ENCODE data around the gene ANKS1A.

The ANKS1A gene

DNA sequence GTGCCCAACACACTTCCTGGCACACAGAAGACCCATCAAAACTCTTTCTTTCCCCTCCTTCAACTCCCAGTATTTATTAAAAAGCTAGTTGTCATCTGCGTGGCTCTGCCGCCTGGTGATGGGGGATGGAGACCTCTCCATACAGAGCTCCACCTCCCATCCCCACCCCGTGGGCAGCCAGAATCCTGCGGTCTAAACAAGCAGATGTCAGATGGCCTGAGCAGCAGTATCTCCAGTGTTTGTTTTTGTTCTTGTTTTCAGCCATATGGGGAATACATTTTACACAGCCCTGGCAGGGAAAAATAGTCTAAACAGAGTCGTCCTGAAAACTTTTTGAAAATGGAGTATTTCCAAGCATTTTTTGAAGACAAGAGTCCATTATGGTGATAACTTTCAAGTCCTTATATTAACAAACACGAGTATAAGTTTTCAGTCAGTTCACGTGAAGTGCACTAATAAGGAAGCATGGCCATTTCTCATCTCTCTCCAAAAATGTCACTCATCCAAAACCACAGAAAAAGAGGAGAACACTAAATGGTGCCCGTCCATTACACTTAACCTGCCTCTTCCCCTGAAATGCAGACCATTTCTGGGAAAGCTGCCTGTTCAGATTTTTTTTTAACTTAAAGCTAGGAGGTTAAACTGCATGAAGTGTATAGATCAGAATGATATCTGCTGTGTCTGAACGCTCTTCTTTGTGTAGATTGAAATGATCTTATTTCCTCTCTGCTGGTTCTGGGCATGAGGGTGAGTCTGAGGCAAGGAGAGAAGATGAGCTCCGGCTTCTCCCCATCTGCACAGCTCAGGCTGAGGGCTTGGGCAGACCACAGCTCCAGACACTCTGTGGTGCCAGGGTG, 161.1 kb downstream of the ANKS1A start:
- Histone ChIP-seq H3K27ac (ENCODE audit: low read depth, low read length) (no peak overlapping the region), H3K9ac (ENCODE audit: low read depth, low read length) (no peak overlapping the region), H3K4me3 (ENCODE audit: low read length) (no peak overlapping the region), H3K9me3 (ENCODE audit: insufficient read depth, low read depth, low read length) (no peaks in the 10 kb centered on the region), H3K27me3 (ENCODE audit: insufficient read depth, low read length) (no peaks in the 10 kb centered on the region), H3K36me3 (ENCODE audit: insufficient read depth, low read length) (peaks cover 5% of the 10 kb centered on the region; the same call in 1 of the 2 replicates), H3K4me1 (ENCODE audit: insufficient read depth, low read length) (peaks cover 53% of the 10 kb centered on the region)
- 86% methylated on average over 10 of the region's 10 CpGs for WGBS

DNA sequence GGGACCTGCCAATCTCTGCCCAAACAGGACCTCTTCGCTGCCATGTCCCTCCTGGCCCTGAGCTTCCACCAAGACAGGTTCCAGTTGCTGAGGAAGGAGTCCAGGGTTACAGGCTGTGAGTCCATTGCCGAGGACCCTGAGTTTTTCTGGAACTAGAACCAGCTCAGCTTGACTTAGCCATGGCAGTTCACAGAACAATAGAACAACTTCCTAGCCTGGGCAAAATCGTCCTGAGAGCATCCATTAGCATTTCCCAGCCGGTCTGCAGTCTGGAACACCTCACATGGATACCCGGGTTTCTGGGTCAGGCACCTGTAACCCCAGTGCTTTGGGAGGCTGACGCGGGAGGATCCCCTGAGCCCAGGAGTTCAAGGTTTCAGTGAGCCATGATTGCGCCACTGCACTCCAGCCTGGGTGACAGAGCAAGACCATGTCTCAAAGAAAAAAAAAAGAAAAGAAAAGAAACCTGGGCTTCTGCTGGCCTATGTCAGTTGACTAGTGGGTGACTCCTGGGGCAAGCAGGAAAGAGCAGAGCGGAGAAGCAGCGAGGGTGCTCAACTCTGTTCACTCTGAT, 161.8 kb downstream of the ANKS1A start:
- peaks cover 9% of the 10 kb centered on the region for H3K36me3 ChIP-seq (ENCODE audit: insufficient read depth, low read length)
- peaks cover 46% of the 10 kb centered on the region for H3K4me1 ChIP-seq (ENCODE audit: insufficient read depth, low read length)
- H3K4me3 ChIP-seq (ENCODE audit: low read length): no peak overlapping the region
- no peak overlapping the region for H3K27ac ChIP-seq (ENCODE audit: low read depth, low read length)
- no peaks in the 10 kb centered on the region for H3K9me3 ChIP-seq (ENCODE audit: insufficient read depth, low read depth, low read length)
- 93% methylated on average over 10 of the region's 10 CpGs for WGBS
- H3K9ac ChIP-seq (ENCODE audit: low read depth, low read length): no peak overlapping the region
- no peaks in the 10 kb centered on the region for H3K27me3 ChIP-seq (ENCODE audit: insufficient read depth, low read length)

DNA sequence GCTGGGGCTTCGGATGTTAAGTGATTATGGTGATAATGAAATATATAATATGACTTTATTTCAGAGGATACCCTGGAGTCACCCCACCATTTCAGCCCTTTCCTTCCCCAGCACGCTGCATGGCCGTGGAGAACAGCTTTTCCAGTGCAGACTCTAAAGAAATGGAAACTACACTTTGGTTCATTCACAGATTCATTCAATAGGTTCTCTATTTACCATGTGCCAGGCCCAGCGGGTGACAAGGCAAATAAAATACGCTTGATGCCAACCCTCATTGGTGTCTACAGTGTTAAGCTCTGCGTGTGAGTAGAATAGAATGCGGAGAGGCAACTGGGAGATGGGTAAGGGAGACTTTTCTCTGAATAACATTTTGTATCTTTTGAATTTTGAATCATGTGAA, 162.3 kb downstream of the ANKS1A start:
- 95% methylated on average over 6 of the region's 7 CpGs for WGBS
- no peak overlapping the region for H3K9ac ChIP-seq (ENCODE audit: low read depth, low read length)
- H3K4me3 ChIP-seq (ENCODE audit: low read length): no peak overlapping the region
- no peak overlapping the region for H3K27ac ChIP-seq (ENCODE audit: low read depth, low read length)
- peaks cover 11% of the 10 kb centered on the region for H3K36me3 ChIP-seq (ENCODE audit: insufficient read depth, low read length)
- H3K27me3 ChIP-seq (ENCODE audit: insufficient read depth, low read length): no peaks in the 10 kb centered on the region
- H3K9me3 ChIP-seq (ENCODE audit: insufficient read depth, low read depth, low read length): no peaks in the 10 kb centered on the region
- peaks cover 41% of the 10 kb centered on the region for H3K4me1 ChIP-seq (ENCODE audit: insufficient read depth, low read length)

DNA sequence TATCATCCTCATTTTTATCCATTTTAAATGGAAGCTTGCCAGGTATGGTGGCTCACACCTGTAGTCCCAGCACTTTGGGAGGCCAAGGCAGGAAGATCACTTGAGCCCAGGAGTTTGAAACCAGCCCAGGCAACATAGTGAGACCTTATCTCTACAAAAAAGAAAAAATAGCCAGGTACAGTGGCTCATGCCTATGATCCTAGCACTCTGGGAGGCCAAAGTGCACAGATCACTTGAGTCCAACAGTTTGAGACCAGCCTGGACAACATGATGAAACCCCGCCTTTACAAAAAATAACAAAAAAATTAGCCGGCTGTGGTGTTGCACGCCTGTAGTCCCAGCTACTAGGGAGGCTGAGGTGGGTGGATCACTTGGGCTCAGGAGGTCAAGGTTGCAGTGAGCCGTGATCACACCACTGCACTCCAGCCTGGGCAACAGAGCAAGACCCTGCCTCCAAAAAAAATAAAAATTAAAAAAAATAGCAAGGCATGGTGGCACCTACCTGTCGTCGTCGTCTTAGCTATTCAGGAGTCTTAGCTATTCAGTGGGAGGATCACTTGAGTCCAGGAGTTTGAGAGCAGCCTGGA, 163.0 kb downstream of the ANKS1A start:
- H3K9ac ChIP-seq (ENCODE audit: low read depth, low read length): no peak overlapping the region
- H3K36me3 ChIP-seq (ENCODE audit: insufficient read depth, low read length): peaks cover 11% of the 10 kb centered on the region
- H3K27ac ChIP-seq (ENCODE audit: low read depth, low read length): no peak overlapping the region
- H3K4me3 ChIP-seq (ENCODE audit: low read length): no peak overlapping the region
- H3K9me3 ChIP-seq (ENCODE audit: insufficient read depth, low read depth, low read length): no peaks in the 10 kb centered on the region
- H3K4me1 ChIP-seq (ENCODE audit: insufficient read depth, low read length): peaks cover 34% of the 10 kb centered on the region
- no peaks in the 10 kb centered on the region for H3K27me3 ChIP-seq (ENCODE audit: insufficient read depth, low read length)
- WGBS: 87% methylated on average over 7 of the region's 7 CpGs

DNA sequence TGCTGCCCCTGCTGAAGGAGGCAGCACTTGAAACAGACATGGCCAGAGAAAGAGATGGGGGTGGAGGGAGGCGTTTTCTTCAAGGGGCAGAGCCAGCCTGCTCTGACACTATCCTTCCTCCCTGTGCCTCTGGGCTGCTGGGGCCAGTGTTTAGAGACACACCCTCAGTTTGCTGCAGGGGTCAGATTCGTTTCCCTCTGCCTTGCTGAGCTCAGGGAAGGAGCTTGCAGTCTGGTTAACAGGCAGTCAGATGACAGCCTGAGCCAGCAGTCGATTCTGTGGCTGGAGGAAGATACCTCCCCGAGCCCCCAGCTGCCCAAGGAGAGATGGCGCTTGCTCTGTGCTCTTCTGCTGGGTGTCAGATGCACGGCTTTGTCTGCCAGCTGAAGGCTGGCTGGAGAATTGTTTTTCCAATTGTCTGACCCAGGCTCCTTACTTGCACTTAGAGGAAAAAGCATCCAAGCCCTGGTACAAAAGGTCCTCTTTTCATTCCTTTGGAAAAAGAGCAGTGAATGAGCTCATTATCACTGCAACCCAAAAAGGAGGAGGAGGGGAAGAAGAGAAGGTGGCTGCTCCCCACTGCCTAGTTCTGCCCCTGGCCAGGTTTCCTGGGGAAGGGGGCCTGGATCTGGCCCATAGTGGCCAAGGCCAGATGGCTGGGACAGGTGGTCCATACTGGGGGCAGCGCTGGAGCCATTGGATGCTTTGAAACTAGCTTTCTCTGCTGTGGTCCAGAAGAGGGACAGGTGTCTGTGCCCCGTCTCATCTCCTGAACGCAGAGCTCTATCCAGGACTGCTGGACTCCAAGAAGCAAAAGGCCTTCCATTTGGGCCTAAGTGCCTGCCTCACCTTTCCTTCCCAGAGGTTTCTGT, 163.9 kb downstream of the ANKS1A start:
- Histone ChIP-seq H3K9me3 (ENCODE audit: insufficient read depth, low read depth, low read length) (no peaks in the 10 kb centered on the region), H3K27me3 (ENCODE audit: insufficient read depth, low read length) (no peaks in the 10 kb centered on the region), H3K9ac (ENCODE audit: low read depth, low read length) (no peak overlapping the region), H3K4me3 (ENCODE audit: low read length) (no peak overlapping the region), H3K36me3 (ENCODE audit: insufficient read depth, low read length) (peaks cover 11% of the 10 kb centered on the region), H3K4me1 (ENCODE audit: insufficient read depth, low read length) (peaks cover 28% of the 10 kb centered on the region), H3K27ac (ENCODE audit: low read depth, low read length) (no peak overlapping the region)
- WGBS: 84% methylated on average over 9 of the region's 9 CpGs

DNA sequence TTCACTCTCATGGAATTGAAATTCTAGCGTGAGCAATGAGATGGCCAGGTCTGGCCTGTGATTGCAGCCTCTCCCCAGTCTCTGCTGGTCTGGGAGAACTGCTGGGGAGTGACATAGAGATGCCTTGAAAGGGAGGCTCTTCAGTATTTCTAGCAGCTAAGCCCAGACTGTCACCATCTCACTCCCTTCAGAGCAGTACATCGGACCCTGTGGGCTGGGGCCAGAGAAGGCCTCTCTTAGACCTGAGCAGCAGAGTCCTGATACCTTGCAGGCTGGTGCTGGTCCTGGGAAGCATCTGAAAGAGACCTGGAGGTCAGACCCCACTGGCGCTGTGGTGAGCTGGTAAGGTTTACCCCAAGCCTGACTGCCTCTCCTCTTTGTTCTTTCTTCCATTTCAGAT, 164.6 kb downstream of the ANKS1A start:
- WGBS: 96% methylated on average over 3 of the region's 3 CpGs
- peaks cover 21% of the 10 kb centered on the region for H3K4me1 ChIP-seq (ENCODE audit: insufficient read depth, low read length)
- no peaks in the 10 kb centered on the region for H3K27me3 ChIP-seq (ENCODE audit: insufficient read depth, low read length)

DNA sequence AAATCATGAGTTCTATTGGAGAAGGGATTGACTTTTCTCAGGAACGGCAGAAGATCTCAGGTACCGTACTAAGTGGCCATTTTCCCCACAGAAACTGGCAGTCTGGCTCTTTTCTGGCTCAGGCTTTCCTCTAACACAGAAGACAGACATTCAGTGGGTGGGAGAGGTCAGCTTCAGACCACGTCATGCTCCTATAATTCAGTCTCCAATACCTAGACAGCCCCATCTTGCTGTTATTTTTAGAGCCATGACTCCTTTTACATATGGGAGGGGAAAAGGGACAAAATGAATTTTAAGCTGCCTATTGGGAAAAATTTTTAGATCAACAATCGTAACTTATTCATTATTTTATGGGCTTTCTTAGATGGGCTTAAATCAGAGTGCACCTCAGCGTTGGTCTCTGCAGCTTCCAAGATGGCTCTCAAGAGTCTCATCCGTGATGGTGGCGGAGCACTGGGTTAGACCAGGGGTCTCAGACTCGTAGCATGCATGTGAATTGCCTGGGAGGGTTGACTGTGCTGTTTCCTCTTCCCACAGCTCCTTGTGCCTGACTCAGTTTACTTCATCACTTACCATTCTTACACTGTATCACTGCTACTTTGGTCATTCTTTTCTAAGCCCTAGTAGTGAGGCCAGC, 165.2 kb downstream of the ANKS1A start:
- Histone ChIP-seq H3K4me1 (ENCODE audit: insufficient read depth, low read length) (peaks cover 16% of the 10 kb centered on the region), H3K4me3 (ENCODE audit: low read length) (no peak overlapping the region), H3K27me3 (ENCODE audit: insufficient read depth, low read length) (no peaks in the 10 kb centered on the region), H3K9me3 (ENCODE audit: insufficient read depth, low read depth, low read length) (no peaks in the 10 kb centered on the region), H3K9ac (ENCODE audit: low read depth, low read length) (no peak overlapping the region), H3K36me3 (ENCODE audit: insufficient read depth, low read length) (peaks cover 18% of the 10 kb centered on the region), H3K27ac (ENCODE audit: low read depth, low read length) (no peak overlapping the region)
- 92% methylated on average over 8 of the region's 8 CpGs for WGBS

More for the DNA sequence above, 164.6 kb downstream of the ANKS1A start:
- H3K9ac ChIP-seq (ENCODE audit: low read depth, low read length): no peak overlapping the region
- no peak overlapping the region for H3K27ac ChIP-seq (ENCODE audit: low read depth, low read length)
- H3K9me3 ChIP-seq (ENCODE audit: insufficient read depth, low read depth, low read length): no peaks in the 10 kb centered on the region
- no peak overlapping the region for H3K4me3 ChIP-seq (ENCODE audit: low read length)
- H3K36me3 ChIP-seq (ENCODE audit: insufficient read depth, low read length): peaks cover 15% of the 10 kb centered on the region

DNA sequence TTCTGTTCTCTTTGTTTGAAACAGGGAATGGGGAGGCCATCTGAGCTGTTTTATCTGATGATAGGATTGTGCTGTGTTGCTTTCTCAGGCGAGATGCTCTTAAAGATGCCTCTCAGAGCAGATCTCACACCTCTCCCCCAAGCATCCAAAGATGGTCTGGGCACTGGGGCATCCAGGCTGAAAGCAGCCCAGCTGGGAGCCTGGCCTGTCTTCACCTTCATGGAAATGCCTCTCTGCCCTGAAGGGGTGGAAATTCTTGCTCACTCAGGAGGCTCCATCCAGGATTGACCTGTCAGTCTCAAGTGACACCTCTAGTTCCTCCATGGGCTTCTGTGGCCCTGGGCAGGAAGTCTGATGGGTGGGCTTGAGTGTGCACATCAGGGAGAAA, 165.7 kb downstream of the ANKS1A start:
- H3K27ac ChIP-seq (ENCODE audit: low read depth, low read length): no peak overlapping the region
- peaks cover 11% of the 10 kb centered on the region for H3K4me1 ChIP-seq (ENCODE audit: insufficient read depth, low read length)
- H3K4me3 ChIP-seq (ENCODE audit: low read length): no peak overlapping the region
- peaks cover 19% of the 10 kb centered on the region for H3K36me3 ChIP-seq (ENCODE audit: insufficient read depth, low read length)
- no peak overlapping the region for H3K9ac ChIP-seq (ENCODE audit: low read depth, low read length)
- no peaks in the 10 kb centered on the region for H3K27me3 ChIP-seq (ENCODE audit: insufficient read depth, low read length)
- no peaks in the 10 kb centered on the region for H3K9me3 ChIP-seq (ENCODE audit: insufficient read depth, low read depth, low read length)
- WGBS: 83% methylated on average over 1 of the region's 1 CpG

DNA sequence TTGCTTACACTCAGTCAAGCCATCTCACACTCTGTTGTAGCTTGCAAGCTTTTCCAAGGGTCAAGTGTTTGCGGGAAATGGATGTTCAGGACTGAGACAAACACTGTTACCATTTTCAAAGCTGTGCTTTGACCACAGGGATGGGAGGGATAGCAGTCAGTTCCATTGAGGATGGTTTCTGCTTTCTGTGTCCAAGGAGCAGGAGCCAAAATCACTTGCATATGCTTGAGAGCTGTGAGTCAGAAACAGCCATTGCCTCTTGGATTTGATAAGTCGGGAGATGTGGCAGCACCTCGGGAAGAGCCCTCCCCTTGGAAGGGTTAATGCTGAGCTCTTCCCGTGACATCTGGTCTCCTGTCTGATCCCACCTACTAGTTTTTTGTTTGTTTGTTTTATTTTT, 166.8 kb downstream of the ANKS1A start:
- 96% methylated on average over 4 of the region's 4 CpGs for WGBS
- no peak overlapping the region for H3K27ac ChIP-seq (ENCODE audit: low read depth, low read length)
- no peaks in the 10 kb centered on the region for H3K9me3 ChIP-seq (ENCODE audit: insufficient read depth, low read depth, low read length)
- H3K4me3 ChIP-seq (ENCODE audit: low read length): no peak overlapping the region
- peaks cover 31% of the 10 kb centered on the region for H3K36me3 ChIP-seq (ENCODE audit: insufficient read depth, low read length)
- no peaks in the 10 kb centered on the region for H3K27me3 ChIP-seq (ENCODE audit: insufficient read depth, low read length)
- H3K4me1 ChIP-seq (ENCODE audit: insufficient read depth, low read length): peaks cover 7% of the 10 kb centered on the region; the same call in 1 of the 2 replicates
- H3K9ac ChIP-seq (ENCODE audit: low read depth, low read length): no peak overlapping the region

DNA sequence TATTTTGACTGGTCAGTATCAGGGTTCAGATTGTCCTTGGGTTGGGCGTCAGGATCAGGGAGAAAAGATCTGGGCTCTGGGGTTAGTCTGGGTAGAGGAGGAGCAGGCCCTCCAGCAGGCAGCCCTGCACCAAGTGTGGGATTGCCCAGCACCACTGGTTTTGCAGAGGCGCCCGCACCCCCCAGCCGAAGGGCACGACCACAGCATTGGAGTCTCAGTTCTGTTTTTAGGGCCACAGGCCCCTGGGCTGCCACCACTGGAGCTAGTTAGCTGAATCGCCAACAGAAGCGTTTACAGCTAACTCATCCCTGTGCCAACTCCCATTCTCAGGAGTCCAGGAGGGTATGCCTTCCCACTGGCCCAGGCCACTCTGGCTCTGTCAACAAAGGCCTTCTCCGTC, 167.9 kb downstream of the ANKS1A start:
- 95% methylated on average over 8 of the region's 8 CpGs for WGBS
- Histone ChIP-seq H3K36me3 (ENCODE audit: insufficient read depth, low read length) (peaks cover 33% of the 10 kb centered on the region), H3K4me1 (ENCODE audit: insufficient read depth, low read length) (peaks cover 7% of the 10 kb centered on the region; the same call in 1 of the 2 replicates), H3K9me3 (ENCODE audit: insufficient read depth, low read depth, low read length) (no peaks in the 10 kb centered on the region), H3K9ac (ENCODE audit: low read depth, low read length) (no peak overlapping the region), H3K27ac (ENCODE audit: low read depth, low read length) (no peak overlapping the region), H3K4me3 (ENCODE audit: low read length) (no peak overlapping the region), H3K27me3 (ENCODE audit: insufficient read depth, low read length) (no peaks in the 10 kb centered on the region)
